Measurements from ENCODE around the gene AK5.
"Not testable (repeated sequence)": the region's sequence is repeated elsewhere in the genome, so short reads cannot be mapped to it uniquely, and the experiment has no call there.

The AK5 gene

GRCh38 chr1:77418055-77418454, 136.2 kb downstream of the AK5 start:
- peaks cover 15% of the 10 kb centered on the region for H3K4me1 ChIP-seq (ENCODE audit: control insufficient read depth, insufficient read depth, low read length)
- not testable (repeated sequence) for H3K27me3 ChIP-seq (ENCODE audit: control insufficient read depth, insufficient read depth, low read length); H3K9me3 ChIP-seq (replicated peaks; ENCODE audit: low read length)

GRCh38 chr1:77421504-77422233, 139.8 kb downstream of the AK5 start:
- Histone ChIP-seq H3K9me3 (replicated peaks; ENCODE audit: low read length) (no peaks in the 10 kb centered on the region), H3K4me3 (ENCODE audit: low read length) (no peak overlapping the region), H3K4me2 (ENCODE audit: low read length) (no peak overlapping the region), H3K4me1 (ENCODE audit: control insufficient read depth, insufficient read depth, low read length) (peaks cover 27% of the 10 kb centered on the region), H3K36me3 (ENCODE audit: insufficient read depth, low read length) (peaks cover 47% of the 10 kb centered on the region), H3K9ac (ENCODE audit: low read depth, low read length) (no peak overlapping the region), H3K27me3 (ENCODE audit: control insufficient read depth, insufficient read depth, low read length) (no peaks in the 10 kb centered on the region)

More at GRCh38 chr1:77418055-77418454, 136.2 kb downstream of the AK5 start:
- not testable (repeated sequence) for H3K4me3 ChIP-seq (ENCODE audit: low read length); H3K9ac ChIP-seq (ENCODE audit: low read depth, low read length); H3K4me2 ChIP-seq (ENCODE audit: low read length)
- H3K36me3 ChIP-seq (ENCODE audit: insufficient read depth, low read length), result peaks cover 54% of the 10 kb centered on the region

- peaks cover 8% of the 10 kb centered on the region for H3K9me3 ChIP-seq (replicated peaks; ENCODE audit: low read length)
- peak overlapping the region; percentile 38 for H3K4me2 ChIP-seq (ENCODE audit: low read length)
- peaks cover 34% of the 10 kb centered on the region for H3K36me3 ChIP-seq (ENCODE audit: insufficient read depth, low read length)
- peak overlapping the region; percentile 24 for H3K4me3 ChIP-seq (ENCODE audit: low read length)
- peaks cover 18% of the 10 kb centered on the region for H3K4me1 ChIP-seq (ENCODE audit: control insufficient read depth, insufficient read depth, low read length)
- H3K9ac ChIP-seq (ENCODE audit: low read depth, low read length), result peak overlapping the region; percentile 60
- no peaks in the 10 kb centered on the region for H3K27me3 ChIP-seq (ENCODE audit: control insufficient read depth, insufficient read depth, low read length)
These were observed 142.4 kb downstream of the AK5 start for GRCh38 chr1:77424236-77424635.

- Histone ChIP-seq H3K36me3 (ENCODE audit: insufficient read depth, low read length) (peaks cover 17% of the 10 kb centered on the region), H3K9me3 (replicated peaks; ENCODE audit: low read length) (peaks cover 8% of the 10 kb centered on the region), H3K4me3 (ENCODE audit: low read length) (no peak overlapping the region), H3K27me3 (ENCODE audit: control insufficient read depth, insufficient read depth, low read length) (no peaks in the 10 kb centered on the region), H3K9ac (ENCODE audit: low read depth, low read length) (no peak overlapping the region), H3K4me1 (ENCODE audit: control insufficient read depth, insufficient read depth, low read length) (peaks cover 29% of the 10 kb centered on the region), H3K4me2 (ENCODE audit: low read length) (no peak overlapping the region)
These were observed 146.2 kb downstream of the AK5 start for GRCh38 chr1:77428068-77428467.

- no peak overlapping the region for H3K4me3 ChIP-seq (ENCODE audit: low read length)
- peaks cover 15% of the 10 kb centered on the region for H3K36me3 ChIP-seq (ENCODE audit: insufficient read depth, low read length)
- H3K4me2 ChIP-seq (ENCODE audit: low read length), result no peak overlapping the region
- peaks cover 8% of the 10 kb centered on the region for H3K9me3 ChIP-seq (replicated peaks; ENCODE audit: low read length)
- H3K9ac ChIP-seq (ENCODE audit: low read depth, low read length), result no peak overlapping the region
- peaks cover 11% of the 10 kb centered on the region for H3K4me1 ChIP-seq (ENCODE audit: control insufficient read depth, insufficient read depth, low read length)
- H3K27me3 ChIP-seq (ENCODE audit: control insufficient read depth, insufficient read depth, low read length), result no peaks in the 10 kb centered on the region
These were observed 149.3 kb downstream of the AK5 start for GRCh38 chr1:77430966-77431690.

GRCh38 chr1:77433934-77434333, 152.1 kb downstream of the AK5 start:
- Histone ChIP-seq H3K9me3 (replicated peaks; ENCODE audit: low read length) (no peaks in the 10 kb centered on the region), H3K36me3 (ENCODE audit: insufficient read depth, low read length) (no peaks in the 10 kb centered on the region), H3K4me2 (ENCODE audit: low read length) (no peak overlapping the region), H3K4me3 (ENCODE audit: low read length) (no peak overlapping the region), H3K4me1 (ENCODE audit: control insufficient read depth, insufficient read depth, low read length) (peaks cover 34% of the 10 kb centered on the region), H3K9ac (ENCODE audit: low read depth, low read length) (no peak overlapping the region), H3K27me3 (ENCODE audit: control insufficient read depth, insufficient read depth, low read length) (no peaks in the 10 kb centered on the region)

GRCh38 chr1:77434967-77435366, 153.1 kb downstream of the AK5 start:
- Histone ChIP-seq H3K36me3 (ENCODE audit: insufficient read depth, low read length) (no peaks in the 10 kb centered on the region), H3K9ac (ENCODE audit: low read depth, low read length) (no peak overlapping the region), H3K4me2 (ENCODE audit: low read length) (no peak overlapping the region), H3K4me3 (ENCODE audit: low read length) (no peak overlapping the region), H3K9me3 (replicated peaks; ENCODE audit: low read length) (no peaks in the 10 kb centered on the region), H3K4me1 (ENCODE audit: control insufficient read depth, insufficient read depth, low read length) (peaks cover 34% of the 10 kb centered on the region), H3K27me3 (ENCODE audit: control insufficient read depth, insufficient read depth, low read length) (no peaks in the 10 kb centered on the region)

GRCh38 chr1:77438236-77438913, 156.6 kb downstream of the AK5 start:
- H3K36me3 ChIP-seq (ENCODE audit: insufficient read depth, low read length), result no peaks in the 10 kb centered on the region
- H3K4me1 ChIP-seq (ENCODE audit: control insufficient read depth, insufficient read depth, low read length), result peaks cover 23% of the 10 kb centered on the region
- peak overlapping the region; percentile 73 for H3K4me2 ChIP-seq (ENCODE audit: low read length)
- peak overlapping the region; percentile 68 for H3K9ac ChIP-seq (ENCODE audit: low read depth, low read length)
- no peaks in the 10 kb centered on the region for H3K27me3 ChIP-seq (ENCODE audit: control insufficient read depth, insufficient read depth, low read length)
- H3K4me3 ChIP-seq (ENCODE audit: low read length), result peak overlapping the region; percentile 32
- H3K9me3 ChIP-seq (replicated peaks; ENCODE audit: low read length), result no peaks in the 10 kb centered on the region

GRCh38 chr1:77446841-77447555, 165.2 kb downstream of the AK5 start:
- H3K36me3 ChIP-seq (ENCODE audit: insufficient read depth, low read length), result peaks cover 3% of the 10 kb centered on the region
- H3K9ac ChIP-seq (ENCODE audit: low read depth, low read length), result no peak overlapping the region
- no peaks in the 10 kb centered on the region for H3K9me3 ChIP-seq (replicated peaks; ENCODE audit: low read length)
- H3K4me3 ChIP-seq (ENCODE audit: low read length), result no peak overlapping the region
- no peak overlapping the region for H3K4me2 ChIP-seq (ENCODE audit: low read length)
- no peaks in the 10 kb centered on the region for H3K4me1 ChIP-seq (ENCODE audit: control insufficient read depth, insufficient read depth, low read length)
- H3K27me3 ChIP-seq (ENCODE audit: control insufficient read depth, insufficient read depth, low read length), result no peaks in the 10 kb centered on the region

GRCh38 chr1:77447669-77448068, 165.8 kb downstream of the AK5 start:
- H3K4me2 ChIP-seq (ENCODE audit: low read length), result no peak overlapping the region
- H3K4me1 ChIP-seq (ENCODE audit: control insufficient read depth, insufficient read depth, low read length), result no peaks in the 10 kb centered on the region
- no peaks in the 10 kb centered on the region for H3K27me3 ChIP-seq (ENCODE audit: control insufficient read depth, insufficient read depth, low read length)
- H3K9ac ChIP-seq (ENCODE audit: low read depth, low read length), result no peak overlapping the region
- H3K9me3 ChIP-seq (replicated peaks; ENCODE audit: low read length), result no peaks in the 10 kb centered on the region
- H3K4me3 ChIP-seq (ENCODE audit: low read length), result no peak overlapping the region
- H3K36me3 ChIP-seq (ENCODE audit: insufficient read depth, low read length), result peaks cover 3% of the 10 kb centered on the region

- H3K9ac ChIP-seq (ENCODE audit: low read depth, low read length), result no peak overlapping the region
- H3K4me2 ChIP-seq (ENCODE audit: low read length), result no peak overlapping the region
- H3K9me3 ChIP-seq (replicated peaks; ENCODE audit: low read length), result no peaks in the 10 kb centered on the region
- no peak overlapping the region for H3K4me3 ChIP-seq (ENCODE audit: low read length)
- no peaks in the 10 kb centered on the region for H3K27me3 ChIP-seq (ENCODE audit: control insufficient read depth, insufficient read depth, low read length)
- peaks cover 5% of the 10 kb centered on the region for H3K36me3 ChIP-seq (ENCODE audit: insufficient read depth, low read length)
- H3K4me1 ChIP-seq (ENCODE audit: control insufficient read depth, insufficient read depth, low read length), result no peaks in the 10 kb centered on the region
These were observed 178.1 kb downstream of the AK5 start for GRCh38 chr1:77459881-77460280.

All from skeletal muscle satellite cell (primary cell).